ENCODE results near the gene ATP6V1B1. TPM values are rescaled to one million over a fixed set of nuclear protein-coding genes. Genes with fewer than 3 reads are reported as not detected.

The ATP6V1B1 gene
- total and polyA plus RNA-seq, 2 of the 13 experiments (the other 11 are each of a cell fraction or from before 2014, with no cell fraction given) = 0.58 to 1.6 TPM

GRCh38 chr2:70964596-70965386 is 29.1 kb downstream of the ATP6V1B1 start:
- Histone ChIP-seq H2AFZ (ENCODE audit: low read length) (no peak overlapping the region), H3K4me2 (ENCODE audit: low read depth, low read length) (peak overlapping the region; percentile 65), H3K27ac (ENCODE audit: extremely low read length, insufficient read depth, low read length) (no peak overlapping the region), H3K27me3 (ENCODE audit: control insufficient read depth in 1 of 2, insufficient read depth in 2 of 2, low read length in 2 of 2) (no peaks in the 10 kb centered on the region; a peak in 2 of 5 replicates), H3K79me2 (ENCODE audit: insufficient read depth, low read length) (no peaks in the 10 kb centered on the region), H4K20me1 (ENCODE audit: insufficient read depth, low read length) (no peaks in the 10 kb centered on the region), H3K9me3 (ENCODE audit: low read length) (no peaks in the 10 kb centered on the region), H3K4me3 (replicated peaks in 1 of 3; ENCODE audit: insufficient read depth in 1 of 3, low read depth in 2 of 3, low read length in 3 of 3) (peak overlapping the region; percentile 41 to 62 (median 54); a peak in 5 of 6 replicates), H3K4me1 (ENCODE audit: insufficient read depth, low read length) (0 out of 2 replicates have a peak, but pooled peaks cover 5% of the 10 kb centered on the region), H3K9ac (ENCODE audit: insufficient read depth, low read depth, low read length) (no peak overlapping the region), H3K36me3 (replicated peaks in 1 of 2; ENCODE audit: control insufficient read depth in 1 of 2, insufficient read depth in 2 of 2, low read length in 2 of 2) (no peaks in the 10 kb centered on the region)
- no TSS peak for BruUV-seq (replicated peaks)
- in situ Hi-C loops (cut with HindIII; ENCODE audit: extremely low pct_ligation_motif_present, low pct_unique_long_range_greater_than_20kb) (no loop called here), intact Hi-C loops (cut with micrococcal nuclease; ENCODE audit: unreplicated experiment) (loop anchor here (1.0 kb wide), 1 partner anchor 13 kb away; no protein-coding TSS in a partner anchor)
- ChIA-PET CTCF (ENCODE audit: low intra/inter-chr PET ratio, low total read pairs) (interaction anchor here (1.2 to 2.9 kb wide), 3 partner anchors 12 to 36 kb away, joined by 8 to 34 read pairs (median 9); partner anchors contain the start of genes ANKRD53 and TEX261), POLR2A (no interaction called here)
- 52% methylated on average over 47 of the region's 59 CpGs for whole genome bisulfite sequencing (ENCODE audit: low lambda C conversion rate)
- ATAC-seq (peak; percentile 81), FAIRE-seq (peak; percentile 26), DNase-seq (ENCODE audit: low spot score) (peak; percentile 22)
- TF ChIP-seq KDM5B (CRISPR knock-in tag; IDR thresholded peaks at IDR 0.05; ENCODE audit: borderline replicate concordance) = peak; percentile 82; the same call in 1 of the 2 replicates
- TF ChIP-seq ZSCAN31 (CRISPR knock-in tag; IDR thresholded peaks at IDR 0.05; ENCODE audit: low read depth) = no peak
- no peak for TF ChIP-seq FOXK1 (CRISPR knock-in tag; IDR thresholded peaks at IDR 0.05; ENCODE audit: borderline replicate concordance, low read depth)
- TF ChIP-seq ZNF800 (CRISPR knock-in tag; IDR thresholded peaks at IDR 0.05) = peak; percentile 92
- TF ChIP-seq BATF2 (CRISPR knock-in tag; IDR thresholded peaks at IDR 0.05) = no peak
- TF ChIP-seq CREB1 (IDR thresholded peaks at IDR 0.05) = no peak
- TF ChIP-seq CREB1 (CRISPR knock-in tag; IDR thresholded peaks at IDR 0.05) = no peak
- no peak for TF ChIP-seq RELA (CRISPR knock-in tag; IDR thresholded peaks at IDR 0.05)
- TF ChIP-seq EEA1 (CRISPR knock-in tag; IDR thresholded peaks at IDR 0.05; ENCODE audit: borderline replicate concordance) = 0 out of 2 replicates have a peak, but pooled peaks have one; percentile 52
- no peak for TF ChIP-seq ZNF75D (CRISPR knock-in tag; IDR thresholded peaks at IDR 0.05; ENCODE audit: borderline replicate concordance)
- no peak; the same call in 1 of the 2 replicates for TF ChIP-seq MYPOP (CRISPR knock-in tag; IDR thresholded peaks at IDR 0.05)
- TF ChIP-seq IKZF4 (CRISPR knock-in tag; IDR thresholded peaks at IDR 0.05; ENCODE audit: borderline replicate concordance, low read depth, not compliant biosample characterization) = no peak
- TF ChIP-seq ZNF225 (CRISPR knock-in tag; IDR thresholded peaks at IDR 0.05) = no peak
- no peak for TF ChIP-seq JUND (CRISPR knock-in tag; IDR thresholded peaks at IDR 0.05)
- peak; percentile 72 for TF ChIP-seq HNRNPLL (IDR thresholded peaks at IDR 0.05; ENCODE audit: low read depth, low read length, poor library complexity, severe bottlenecking)
- no peak for TF ChIP-seq PHB2 (IDR thresholded peaks at IDR 0.05; ENCODE audit: partially characterized antibody)
- no peak for TF ChIP-seq ZNF136 (CRISPR knock-in tag; IDR thresholded peaks at IDR 0.05; ENCODE audit: low read depth)
- TF ChIP-seq ZNF564 (CRISPR knock-in tag; IDR thresholded peaks at IDR 0.05) = no peak
- TF ChIP-seq ZNF776 (CRISPR knock-in tag; IDR thresholded peaks at IDR 0.05) = peak; percentile 54; the same call in 1 of the 2 replicates
- TF ChIP-seq RBAK (CRISPR knock-in tag; IDR thresholded peaks at IDR 0.05) = no peak

Data from HepG2 (cell line).